K562 (cell line): ENCODE results near the gene XYLB. TPM values are rescaled to one million over a fixed set of nuclear protein-coding genes. Genes with fewer than 3 reads are reported as not detected.

ENCODE experiments used
- CHAMP1 ChIP-seq: fragments of 450-650 bp; IDR thresholded peaks from 2 replicates; pipeline ENCODE4 v1.6.1; 2016; ENCODE audit warnings: mild to moderate bottlenecking
- IRF9 ChIP-seq: fragments of 450-650 bp; IDR thresholded peaks from 2 replicates; pipeline ENCODE4 v1.6.1; 2016; ENCODE audit warnings: missing biosample characterization, missing genetic modification characterization
- NFE2 ChIP-seq: IDR thresholded peaks from 2 replicates; pipeline ENCODE4 v1.6.1; 2014; ENCODE audit warnings: antibody characterized with exemption, low read depth
- RB1 ChIP-seq: fragments of 450-650 bp; IDR thresholded peaks from 2 replicates; pipeline ENCODE4 v1.6.1; 2017; ENCODE audit warnings: low read depth, mild to moderate bottlenecking
- RFX7 ChIP-seq: fragments of 250-450 bp; sonication (Bioruptor Pico); IDR thresholded peaks from 2 replicates; pipeline ENCODE4 v1.5.1; 2021; ENCODE audit warnings: mild to moderate bottlenecking
- SNRNP70 ChIP-seq: fragments of 200-400 bp; formaldehyde crosslinking; optimal IDR thresholded peaks from 2 replicates; pipeline ENCODE3; 2017; ENCODE audit warnings: low read depth, low read length
- SRSF9 ChIP-seq: fragments of 200-400 bp; formaldehyde crosslinking; IDR thresholded peaks from 2 replicates; pipeline ENCODE4 v1.6.1; 2017; ENCODE audit warnings: low read depth, low read length, borderline replicate concordance
- TCF7 ChIP-seq: sonication (generic); IDR thresholded peaks from 2 replicates; pipeline ENCODE4 v1.6.1; 2016; ENCODE audit warnings: antibody characterized with exemption, borderline replicate concordance
- ZNF232 ChIP-seq: sonication (generic); formaldehyde crosslinking; IDR thresholded peaks from 2 replicates; pipeline ENCODE4 v1.8.0; 2022; ENCODE audit warnings: mild to moderate bottlenecking, missing genetic modification reagents
- polyA plus RNA-seq, 8 experiments: library from polyadenylated mRNA; depleted of rRNA in 4 of 8; stranded (reverse) in 5 of 8; unstranded in 3 of 8; fragments of >200 nt; fragmentation: Nextera tagmentation in 2 of 8; fragmentation: Illumina TruSeq in 1 of 8; extraction: Ambion mirVana in 2 of 8; extraction: Trizol in 1 of 8; gene quantifications; 2 replicates each; pipeline versions ENCODE4 v1.2.1 to v1.2.3, GENCODE V29; 2011 to 2014; ENCODE audit warnings: inconsistent platforms in 1 of 8, missing spikeins in 1 of 8
- total RNA-seq, 7 experiments: library from RNA; depleted of rRNA in 6 of 7; stranded (reverse); fragments of >200 nt in 6 of 7; fragmentation: Illumina TruSeq in 2 of 7; extraction: Trizol in 2 of 7; gene quantifications; 2 replicates each; pipeline versions ENCODE4 v1.2.1 to v1.2.3, GENCODE V29; 2011 to 2021; ENCODE audit warnings: low replicate concordance in 1 of 7
- TF ChIP-seq, protein P1 (sequence below): fragments of 450-650 bp; IDR thresholded peaks from 2 replicates; pipeline ENCODE4 v1.6.1; 2017; ENCODE audit warnings: antibody characterized with exemption

Gene XYLB
- total and polyA plus RNA-seq, 9 of the 15 experiments (the other 6 are each of a cell fraction or from before 2014, with no cell fraction given), result 4.0 to 20.2 (median 13.2) TPM

- TF ChIP-seq IRF9 (tag), result no peak
- no peak for TF ChIP-seq SNRNP70
- no peak for TF ChIP-seq RFX7
- TF ChIP-seq, protein P1, sequence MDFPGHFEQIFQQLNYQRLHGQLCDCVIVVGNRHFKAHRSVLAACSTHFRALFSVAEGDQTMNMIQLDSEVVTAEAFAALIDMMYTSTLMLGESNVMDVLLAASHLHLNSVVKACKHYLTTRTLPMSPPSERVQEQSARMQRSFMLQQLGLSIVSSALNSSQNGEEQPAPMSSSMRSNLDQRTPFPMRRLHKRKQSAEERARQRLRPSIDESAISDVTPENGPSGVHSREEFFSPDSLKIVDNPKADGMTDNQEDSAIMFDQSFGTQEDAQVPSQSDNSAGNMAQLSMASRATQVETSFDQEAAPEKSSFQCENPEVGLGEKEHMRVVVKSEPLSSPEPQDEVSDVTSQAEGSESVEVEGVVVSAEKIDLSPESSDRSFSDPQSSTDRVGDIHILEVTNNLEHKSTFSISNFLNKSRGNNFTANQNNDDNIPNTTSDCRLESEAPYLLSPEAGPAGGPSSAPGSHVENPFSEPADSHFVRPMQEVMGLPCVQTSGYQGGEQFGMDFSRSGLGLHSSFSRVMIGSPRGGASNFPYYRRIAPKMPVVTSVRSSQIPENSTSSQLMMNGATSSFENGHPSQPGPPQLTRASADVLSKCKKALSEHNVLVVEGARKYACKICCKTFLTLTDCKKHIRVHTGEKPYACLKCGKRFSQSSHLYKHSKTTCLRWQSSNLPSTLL, result no peak
- TF ChIP-seq SRSF9, result no peak
- no peak for TF ChIP-seq NFE2
- no peak for TF ChIP-seq CHAMP1
- TF ChIP-seq TCF7, result no peak
- TF ChIP-seq RB1, result no peak
- no peak for TF ChIP-seq ZNF232
Measured at GRCh38 chr3:38379201-38379770, 32.7 kb downstream of the XYLB start (continued).
